Sigmoid colon (tissue), 7 donors: ENCODE data around the gene TRAF2. TPM values are rescaled to one million over a fixed set of nuclear protein-coding genes. Genes with fewer than 3 reads are reported as not detected.

ENCODE experiments used
- DNase-seq: peaks from one replicate; pipeline ENCODE4 v3.0.0-alpha.2; 2019
- H3K27ac ChIP-seq, 4 donors: fragments of 200-600 bp; sonication (generic); one replicate each; pipeline ENCODE4 v1.5.1; 2016 to 2019; ENCODE audit warnings: mild to moderate bottlenecking in 1 of 4
- H3K27me3 ChIP-seq, 3 donors: fragments of 200-600 bp; sonication (generic); one replicate each; pipeline ENCODE4 v1.5.1; 2019; ENCODE audit warnings: mild to moderate bottlenecking in 1 of 3
- H3K36me3 ChIP-seq, 4 donors: fragments of 200-600 bp; sonication (generic); one replicate each; pipeline ENCODE4 v1.5.1; 2016 to 2019
- H3K4me1 ChIP-seq, 4 donors: fragments of 200-600 bp; sonication (generic); one replicate each; pipeline ENCODE4 v1.5.1; 2017 to 2019
- H3K4me3 ChIP-seq, 4 donors: fragments of 200-600 bp; sonication (generic); one replicate each; pipeline ENCODE4 v1.5.1; 2017 to 2019; ENCODE audit warnings: mild to moderate bottlenecking in 2 of 4, moderate library complexity in 1 of 4
- H3K9me3 ChIP-seq, 4 donors: fragments of 200-600 bp in 3 of 4; sonication (generic) in 3 of 4; one replicate each; pipeline versions ENCODE4 v1.5.1 to v1.6.1; 2013 to 2019
- EP300 ChIP-seq, 4 donors: sonication (generic); formaldehyde crosslinking; IDR thresholded peaks; one replicate each; pipeline ENCODE4 v1.6.1; 2017; ENCODE audit warnings: antibody characterized with exemption in 4 of 4
- POLR2A ChIP-seq, 2 donors: fragments of 450-650 bp; IDR thresholded peaks; one replicate each; pipeline ENCODE4 v1.6.1; 2016; ENCODE audit warnings: antibody characterized with exemption in 2 of 2, mild to moderate bottlenecking in 2 of 2, moderate library complexity in 2 of 2
- POLR2AphosphoS5 ChIP-seq, 4 donors: sonication (generic); formaldehyde crosslinking; IDR thresholded peaks; one replicate each; pipeline ENCODE4 v1.6.1; 2017; ENCODE audit warnings: antibody characterized with exemption in 4 of 4
- WGBS, 2 donors: extraction: QIAGEN DNeasy Blood & Tissue Kit; methylation state at CpG; one replicate each; pipeline ENCODE4 v1.1.7; 2013; 5-methylcytosine and 5-hydroxymethylcytosine counted together
- intact Hi-C: fragments of 100-400 bp; cut with DNase I; formaldehyde crosslinking; loops from one replicate; pipeline ENCODE4 v1.15.1; 2023
- polyA plus RNA-seq, 3 donors: library from polyadenylated mRNA; stranded (reverse); fragments of 200-250 nt; gene quantifications; one replicate each; pipeline ENCODE4 v1.2.3, GENCODE V29; 2013
- total RNA-seq, 4 donors: library from RNA; depleted of rRNA; stranded (reverse); fragments of >200 nt; gene quantifications; one replicate each; pipeline ENCODE4 v1.1.0, GENCODE V29; 2016
- TF ChIP-seq, protein P1 (sequence below), 4 experiments: fragments of 450-650 bp in 3 of 4; fragments of 200-600 bp in 1 of 4; IDR thresholded peaks; one replicate each; pipeline ENCODE4 v1.5.1; 2016 to 2019; ENCODE audit warnings: antibody characterized with exemption in 4 of 4, mild to moderate bottlenecking in 3 of 4, moderate library complexity in 2 of 4
- donor health status: healthy with polysubstance abuse.
- donor health status: Bipolar disorder and iron deficiency.
- donor health status: healthy.

The TRAF2 gene
- total and polyA plus RNA-seq, 7 donors, result 1.8 to 21.9 (median 5.5) TPM

DNA sequence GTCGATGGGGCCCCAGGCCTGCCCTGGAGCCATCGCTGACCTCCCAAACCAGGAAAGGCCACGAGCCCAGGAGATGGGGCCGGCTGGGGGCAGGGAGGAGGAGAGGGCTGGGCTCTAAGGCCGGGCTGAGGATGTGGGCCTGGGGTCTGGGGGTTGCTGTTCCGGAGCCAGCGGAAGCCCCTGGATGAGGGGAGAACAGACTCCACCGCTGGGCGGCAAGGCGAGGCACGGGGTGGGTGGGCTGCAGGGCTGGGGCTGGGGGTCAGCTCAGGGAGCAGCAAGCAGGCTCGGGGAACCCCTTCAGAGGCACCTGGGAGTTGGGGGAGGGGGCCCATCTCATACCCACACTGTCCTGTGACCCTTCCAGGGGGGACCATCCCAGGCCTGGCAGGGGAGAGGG, 77.4 kb downstream of the TRAF2 start:
- Histone ChIP-seq H3K27me3 (peaks cover 0 to 15% (median 0%) of the 10 kb centered on the region in 3 donors), H3K9me3 (no peaks in the 10 kb centered on the region), H3K4me3 (no peak overlapping the region), H3K36me3 (no peaks in the 10 kb centered on the region), H3K27ac (no peak overlapping the region), H3K4me1 (peaks cover 0 to 5% (median 3%) of the 10 kb centered on the region in 4 donors)
- no peak for DNase-seq
- intact Hi-C loops, result no loop called here
- WGBS, 2 donors, result 84 to 88% methylated on average over 12 of the region's 12 CpGs
- TF ChIP-seq, protein P1, sequence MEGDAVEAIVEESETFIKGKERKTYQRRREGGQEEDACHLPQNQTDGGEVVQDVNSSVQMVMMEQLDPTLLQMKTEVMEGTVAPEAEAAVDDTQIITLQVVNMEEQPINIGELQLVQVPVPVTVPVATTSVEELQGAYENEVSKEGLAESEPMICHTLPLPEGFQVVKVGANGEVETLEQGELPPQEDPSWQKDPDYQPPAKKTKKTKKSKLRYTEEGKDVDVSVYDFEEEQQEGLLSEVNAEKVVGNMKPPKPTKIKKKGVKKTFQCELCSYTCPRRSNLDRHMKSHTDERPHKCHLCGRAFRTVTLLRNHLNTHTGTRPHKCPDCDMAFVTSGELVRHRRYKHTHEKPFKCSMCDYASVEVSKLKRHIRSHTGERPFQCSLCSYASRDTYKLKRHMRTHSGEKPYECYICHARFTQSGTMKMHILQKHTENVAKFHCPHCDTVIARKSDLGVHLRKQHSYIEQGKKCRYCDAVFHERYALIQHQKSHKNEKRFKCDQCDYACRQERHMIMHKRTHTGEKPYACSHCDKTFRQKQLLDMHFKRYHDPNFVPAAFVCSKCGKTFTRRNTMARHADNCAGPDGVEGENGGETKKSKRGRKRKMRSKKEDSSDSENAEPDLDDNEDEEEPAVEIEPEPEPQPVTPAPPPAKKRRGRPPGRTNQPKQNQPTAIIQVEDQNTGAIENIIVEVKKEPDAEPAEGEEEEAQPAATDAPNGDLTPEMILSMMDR (IDR thresholded peaks at IDR 0.05), result no peak
- TF ChIP-seq POLR2A (IDR thresholded peaks at IDR 0.05), result no peak

DNA sequence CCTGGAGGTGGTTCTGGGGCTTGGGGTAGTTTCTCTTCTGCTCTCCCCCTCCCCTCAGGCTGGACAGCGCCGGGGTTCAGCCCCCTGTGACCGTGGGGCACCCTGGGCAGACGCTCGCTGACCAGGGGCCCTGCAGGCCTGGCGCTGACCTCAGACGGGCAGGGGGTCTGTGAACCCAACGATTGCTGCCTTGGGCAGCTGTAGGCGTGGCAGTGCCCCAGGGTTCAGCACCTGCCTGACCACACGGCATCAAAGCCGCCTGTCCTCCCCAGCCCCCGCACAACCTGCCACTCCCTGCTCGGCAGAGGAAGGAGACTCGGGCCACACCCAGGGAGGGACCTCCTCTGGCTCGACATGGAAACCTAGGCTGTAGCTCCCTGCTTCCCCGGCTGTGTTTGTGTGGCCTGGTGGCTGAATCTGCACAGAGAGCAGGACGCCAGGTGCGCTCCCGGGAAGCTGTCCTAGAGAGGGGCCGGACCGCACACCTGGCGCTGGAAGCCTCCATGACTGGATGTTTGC, 77.9 kb downstream of the TRAF2 start:
- H3K9me3 ChIP-seq, result no peaks in the 10 kb centered on the region
- H3K4me3 ChIP-seq, result no peak overlapping the region
- H3K27ac ChIP-seq, result no peak overlapping the region
- 16 to 64% methylated on average over 22 of the region's 22 CpGs for WGBS, 2 donors
- H3K36me3 ChIP-seq, result no peaks in the 10 kb centered on the region
- peaks cover 0 to 5% (median 3%) of the 10 kb centered on the region in 4 donors for H3K4me1 ChIP-seq
- peaks cover 0 to 19% (median 0%) of the 10 kb centered on the region in 3 donors for H3K27me3 ChIP-seq
- intact Hi-C loops, result no loop called here
- DNase-seq, result no peak
- no peak for TF ChIP-seq EP300 (IDR thresholded peaks at IDR 0.05)
- no peak for TF ChIP-seq POLR2A (IDR thresholded peaks at IDR 0.05)
- TF ChIP-seq POLR2AphosphoS5 (IDR thresholded peaks at IDR 0.05), result no peak
- TF ChIP-seq, protein P1 (IDR thresholded peaks at IDR 0.05), result no peak

GRCh38 chr9:136964833-136965422, 78.6 kb downstream of the TRAF2 start:
- no peaks in the 10 kb centered on the region for H3K36me3 ChIP-seq
- DNase-seq, result no peak
- H3K27ac ChIP-seq, result no peak overlapping the region
- peaks cover 0 to 5% (median 3%) of the 10 kb centered on the region in 4 donors for H3K4me1 ChIP-seq
- peaks cover 0 to 21% (median 0%) of the 10 kb centered on the region in 3 donors for H3K27me3 ChIP-seq
- no peaks in the 10 kb centered on the region for H3K9me3 ChIP-seq
- 69 to 84% methylated on average over 26 of the region's 26 CpGs for WGBS, 2 donors
- TF ChIP-seq POLR2AphosphoS5 (IDR thresholded peaks at IDR 0.05) (no peak), EP300 (IDR thresholded peaks at IDR 0.05) (no peak), POLR2A (IDR thresholded peaks at IDR 0.05) (no peak)
- TF ChIP-seq, protein P1 (IDR thresholded peaks at IDR 0.05), result no peak
- H3K4me3 ChIP-seq, result no peak overlapping the region
- intact Hi-C loops, result no loop called here

- no peaks in the 10 kb centered on the region for H3K9me3 ChIP-seq
- no peaks in the 10 kb centered on the region for H3K36me3 ChIP-seq
- 34 to 63% methylated on average over 23 of the region's 23 CpGs for WGBS, 2 donors
- no peak overlapping the region for H3K27ac ChIP-seq
- DNase-seq, result no peak
- no peak overlapping the region for H3K4me3 ChIP-seq
- peaks cover 0 to 21% (median 0%) of the 10 kb centered on the region in 3 donors for H3K27me3 ChIP-seq
- TF ChIP-seq, protein P1 (IDR thresholded peaks at IDR 0.05), result no peak
- TF ChIP-seq POLR2A (IDR thresholded peaks at IDR 0.05), result no peak
- TF ChIP-seq POLR2AphosphoS5 (IDR thresholded peaks at IDR 0.05), result no peak
- no peak for TF ChIP-seq EP300 (IDR thresholded peaks at IDR 0.05)
- intact Hi-C loops, result no loop called here
- H3K4me1 ChIP-seq, result peaks cover 0 to 5% (median 3%) of the 10 kb centered on the region in 4 donors
These were observed 79.6 kb downstream of the TRAF2 start for GRCh38 chr9:136965771-136966484.
